ENCODE data around the gene RHOD. TPM values are rescaled to one million over a fixed set of nuclear protein-coding genes. Genes with fewer than 3 reads are reported as not detected.

RHOD gene
- total and polyA plus RNA-seq, 2 donors from 2014 or later, result 20.9 to 50.2 TPM

DNA sequence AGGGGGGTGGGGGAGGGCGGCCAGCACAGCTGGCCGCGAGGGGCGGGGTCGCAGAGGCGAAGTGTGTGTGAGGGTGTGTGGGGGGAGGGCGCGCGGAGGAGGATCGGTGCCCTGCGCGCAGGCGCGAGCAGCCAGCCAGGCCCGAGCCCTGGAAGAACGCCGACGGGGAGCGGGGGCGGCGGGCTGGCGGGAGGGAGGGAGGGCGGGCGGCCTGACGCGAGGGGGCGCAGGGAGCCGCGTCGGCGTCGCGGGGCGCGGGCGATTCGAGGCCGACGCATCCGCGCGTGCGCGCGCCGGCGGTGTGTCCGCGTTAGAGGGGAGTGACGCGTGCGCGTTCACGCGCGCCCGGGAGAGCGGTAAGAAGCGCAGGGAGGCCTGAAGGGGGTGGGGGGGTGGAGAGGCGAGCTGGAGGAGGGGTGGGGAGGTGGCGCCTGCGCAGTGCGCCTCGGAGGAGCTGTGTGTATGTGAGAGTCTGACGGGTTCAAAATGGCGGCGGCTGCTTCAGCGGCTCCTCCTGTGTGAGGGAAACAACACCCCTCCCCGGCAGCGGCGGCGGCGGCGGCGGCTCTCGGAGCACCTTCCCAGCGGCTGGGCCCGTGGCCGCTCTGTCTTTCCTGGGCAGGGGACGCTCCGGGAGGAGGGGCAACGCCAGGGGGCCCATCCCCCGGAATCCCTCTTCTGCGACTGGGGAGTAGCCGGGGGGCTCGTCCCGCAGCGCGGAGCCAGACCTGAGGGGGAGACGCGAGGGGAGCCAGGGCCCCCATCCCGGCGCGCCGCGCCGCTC is 62.3 kb downstream of the RHOD start, which contains the start of gene KDM2A:
TSS of gene KDM2A (plus strand) at position 463 of the 784 bp plus-strand sequence. CDS start 2,054 bp downstream, outside the sequence.
- peaks cover 0 to 2% (median 0%) of the 10 kb centered on the region in 3 donors for H3K36me3 ChIP-seq (ENCODE audit: control insufficient read depth in 2 of 3, insufficient read depth in 3 of 3, low read length in 3 of 3)
- peak within 1 kb of the TSS; percentile 91 for H3K4me3 ChIP-seq (ENCODE audit: low read length in 3 of 3)
- H3K4me1 ChIP-seq (ENCODE audit: control insufficient read depth in 2 of 3, insufficient read depth in 2 of 3, low read depth in 1 of 3, low read length in 3 of 3), result peaks cover 0 to 3% (median 0%) of the 10 kb centered on the region in 3 donors
- H3K27ac ChIP-seq (ENCODE audit: low read depth in 2 of 2, low read length in 2 of 2), result peak within 1 kb of the TSS; percentile 91 to 97
- no peaks in the 10 kb centered on the region for H3K9me3 ChIP-seq (ENCODE audit: control insufficient read depth in 2 of 3, insufficient read depth in 1 of 3, low read length in 3 of 3)
- H3K27me3 ChIP-seq (ENCODE audit: control insufficient read depth, insufficient read depth, low read length), result no peaks in the 10 kb centered on the region
- no peak for FAIRE-seq
- DNase-seq, result peak; percentile 99 to 100 (median 100)
- H3K9ac ChIP-seq (ENCODE audit: low read length in 3 of 3), result peak within 1 kb of the TSS; percentile 73 to 91 (median 90)
- TF ChIP-seq, protein P1, sequence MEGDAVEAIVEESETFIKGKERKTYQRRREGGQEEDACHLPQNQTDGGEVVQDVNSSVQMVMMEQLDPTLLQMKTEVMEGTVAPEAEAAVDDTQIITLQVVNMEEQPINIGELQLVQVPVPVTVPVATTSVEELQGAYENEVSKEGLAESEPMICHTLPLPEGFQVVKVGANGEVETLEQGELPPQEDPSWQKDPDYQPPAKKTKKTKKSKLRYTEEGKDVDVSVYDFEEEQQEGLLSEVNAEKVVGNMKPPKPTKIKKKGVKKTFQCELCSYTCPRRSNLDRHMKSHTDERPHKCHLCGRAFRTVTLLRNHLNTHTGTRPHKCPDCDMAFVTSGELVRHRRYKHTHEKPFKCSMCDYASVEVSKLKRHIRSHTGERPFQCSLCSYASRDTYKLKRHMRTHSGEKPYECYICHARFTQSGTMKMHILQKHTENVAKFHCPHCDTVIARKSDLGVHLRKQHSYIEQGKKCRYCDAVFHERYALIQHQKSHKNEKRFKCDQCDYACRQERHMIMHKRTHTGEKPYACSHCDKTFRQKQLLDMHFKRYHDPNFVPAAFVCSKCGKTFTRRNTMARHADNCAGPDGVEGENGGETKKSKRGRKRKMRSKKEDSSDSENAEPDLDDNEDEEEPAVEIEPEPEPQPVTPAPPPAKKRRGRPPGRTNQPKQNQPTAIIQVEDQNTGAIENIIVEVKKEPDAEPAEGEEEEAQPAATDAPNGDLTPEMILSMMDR (IDR thresholded peaks at IDR 0.05; ENCODE audit: borderline replicate concordance, extremely low read depth, insufficient read depth), result peak; percentile 40
- intact Hi-C loops (cut with DNase I), result no loop called here

- Histone ChIP-seq H3K36me3 (ENCODE audit: control insufficient read depth in 2 of 3, insufficient read depth in 3 of 3, low read length in 3 of 3) (peaks cover 0 to 2% (median 0%) of the 10 kb centered on the region in 3 donors), H3K27me3 (ENCODE audit: control insufficient read depth, insufficient read depth, low read length) (no peaks in the 10 kb centered on the region), H3K4me3 (ENCODE audit: low read length in 3 of 3) (peak overlapping the region; percentile 91), H3K9ac (ENCODE audit: low read length in 3 of 3) (peak overlapping the region; percentile 65 to 91 (median 90)), H3K9me3 (ENCODE audit: control insufficient read depth in 2 of 3, insufficient read depth in 1 of 3, low read length in 3 of 3) (no peaks in the 10 kb centered on the region), H3K27ac (ENCODE audit: low read depth in 2 of 2, low read length in 2 of 2) (peak overlapping the region; percentile 88 to 95), H3K4me1 (ENCODE audit: control insufficient read depth in 2 of 3, insufficient read depth in 2 of 3, low read depth in 1 of 3, low read length in 3 of 3) (peaks cover 0 to 3% (median 0%) of the 10 kb centered on the region in 3 donors)
- DNase-seq (peak in 4 of 5 donors; percentile 54 to 78 (median 64)), FAIRE-seq (no peak)
- TF ChIP-seq, protein P1 (IDR thresholded peaks at IDR 0.05; ENCODE audit: borderline replicate concordance, extremely low read depth, insufficient read depth), result no peak
- intact Hi-C loops (cut with DNase I), result no loop called here
Measured at GRCh38 chr11:67119585-67120391, 63.1 kb downstream of the RHOD start.

- TF ChIP-seq, protein P1 (IDR thresholded peaks at IDR 0.05; ENCODE audit: borderline replicate concordance, extremely low read depth, insufficient read depth), result no peak
Measured at GRCh38 chr11:67120456-67120855, 63.8 kb downstream of the RHOD start.

More at GRCh38 chr11:67120456-67120855, 63.8 kb downstream of the RHOD start:
- H3K9me3 ChIP-seq (ENCODE audit: control insufficient read depth in 2 of 3, insufficient read depth in 1 of 3, low read length in 3 of 3), result no peaks in the 10 kb centered on the region
- H3K27me3 ChIP-seq (ENCODE audit: control insufficient read depth, insufficient read depth, low read length), result no peaks in the 10 kb centered on the region
- peak in 1 of 5 donors; percentile 15 for DNase-seq
- H3K36me3 ChIP-seq (ENCODE audit: control insufficient read depth in 2 of 3, insufficient read depth in 3 of 3, low read length in 3 of 3), result peaks cover 0 to 2% (median 0%) of the 10 kb centered on the region in 3 donors
- peak overlapping the region in 1 of 2 donors; percentile 67 for H3K27ac ChIP-seq (ENCODE audit: low read depth in 2 of 2, low read length in 2 of 2)
- H3K9ac ChIP-seq (ENCODE audit: low read length in 3 of 3), result peak overlapping the region; percentile 38 to 91 (median 90)
- no peak for FAIRE-seq
- intact Hi-C loops (cut with DNase I), result no loop called here
- H3K4me3 ChIP-seq (ENCODE audit: low read length in 3 of 3), result peak overlapping the region; percentile 91
- peaks cover 0 to 3% (median 0%) of the 10 kb centered on the region in 3 donors for H3K4me1 ChIP-seq (ENCODE audit: control insufficient read depth in 2 of 3, insufficient read depth in 2 of 3, low read depth in 1 of 3, low read length in 3 of 3)
